Fibroblast of lung (primary cell): Measurements from ENCODE around the gene SON. TPM values are rescaled to one million over a fixed set of nuclear protein-coding genes. Genes with fewer than 3 reads are reported as not detected.

Experiments used
- DNase-seq, 2 donors: peaks; one replicate each; pipeline versions ENCODE4 v3.0.0 to v3.0.0-alpha.2; 2010; ENCODE audit warnings: low read depth in 2 of 2
- H2AFZ ChIP-seq: 2 replicates; pipeline ENCODE4 v1.5.1; 2012; ENCODE audit warnings: low read length, control low read depth, inconsistent platforms
- H3K27ac ChIP-seq: 2 replicates; pipeline ENCODE4 v1.5.1; 2011; ENCODE audit warnings: low read length, control low read depth; ENCODE audit not compliant: insufficient read depth
- H3K27me3 ChIP-seq: 2 replicates; pipeline ENCODE4 v1.5.1; 2011; ENCODE audit warnings: mild to moderate bottlenecking, low read length; ENCODE audit not compliant: control insufficient read depth, insufficient read depth
- H3K36me3 ChIP-seq: 2 replicates; pipeline ENCODE4 v1.5.1; 2011; ENCODE audit warnings: low read length; ENCODE audit not compliant: control insufficient read depth, insufficient read depth
- H3K4me1 ChIP-seq: 2 replicates; pipeline ENCODE4 v1.5.1; 2011; ENCODE audit warnings: low read length; ENCODE audit not compliant: control insufficient read depth, insufficient read depth; ENCODE audit errors: extremely low read depth
- H3K4me2 ChIP-seq: 2 replicates; pipeline ENCODE4 v1.5.1; 2011; ENCODE audit warnings: low read length, control low read depth; ENCODE audit not compliant: insufficient read depth; ENCODE audit errors: extremely low read depth
- H3K4me3 ChIP-seq, 4 experiments: fragments of 200-600 bp in 1 of 4; sonication (generic) in 1 of 4; replicated peaks in 1 of 4; 2 replicates each; pipeline ENCODE4 v1.5.1; 2011 to 2016; ENCODE audit warnings: low read length in 4 of 4, low read depth in 3 of 4, mild to moderate bottlenecking in 3 of 4, control low read depth in 2 of 4, inconsistent platforms in 1 of 4, mixed read lengths in 1 of 4; ENCODE audit not compliant: insufficient read depth in 1 of 4; ENCODE audit errors: control extremely low read depth in 1 of 4
- H3K79me2 ChIP-seq: 2 replicates; pipeline ENCODE4 v1.5.1; 2012; ENCODE audit warnings: mild to moderate bottlenecking, low read length, inconsistent platforms; ENCODE audit not compliant: control insufficient read depth, insufficient read depth
- H3K9ac ChIP-seq: 2 replicates; pipeline ENCODE4 v1.5.1; 2011; ENCODE audit warnings: mild to moderate bottlenecking, low read length, control low read depth; ENCODE audit not compliant: insufficient read depth
- H3K9me3 ChIP-seq: 2 replicates; pipeline ENCODE4 v1.5.1; 2012; ENCODE audit warnings: low read depth, low read length; ENCODE audit not compliant: control insufficient read depth, insufficient read depth
- H4K20me1 ChIP-seq: 2 replicates; pipeline ENCODE4 v1.5.1; 2011; ENCODE audit warnings: low read length; ENCODE audit not compliant: control insufficient read depth, insufficient read depth; ENCODE audit errors: extremely low read depth
- CTCF ChIP-seq, 2 donors: IDR thresholded peaks in 1 of 2; conservative IDR thresholded peaks in 1 of 2; 1 replicate in 1 of 2; 2 replicates in 1 of 2; pipeline ENCODE4 v1.5.1; 2011 to 2012; ENCODE audit warnings: low read length in 2 of 2, control low read depth in 1 of 2, inconsistent platforms in 1 of 2, low read depth in 1 of 2, mild to moderate bottlenecking in 1 of 2
- EZH2 ChIP-seq: IDR thresholded peaks from 2 replicates; pipeline ENCODE4 v1.5.1; 2012; ENCODE audit warnings: low read length, control low read depth, mild to moderate bottlenecking; ENCODE audit errors: missing control alignments
- polyA plus RNA-seq, 2 donors: library from polyadenylated mRNA; depleted of rRNA in 1 of 2; stranded (reverse) in 1 of 2; unstranded in 1 of 2; fragments of >200 nt; gene quantifications; 2 replicates each; pipeline ENCODE4 v1.2.1, GENCODE V29; 2011 to 2012; ENCODE audit warnings: missing spikeins in 1 of 2
- total RNA-seq: library from RNA; depleted of rRNA; stranded (reverse); fragments of >200 nt; gene quantifications from 2 replicates; pipeline ENCODE4 v1.2.1, GENCODE V29; 2014

The SON gene
- total and polyA plus RNA-seq, 2 donors (not counting 1 experiment from before 2014, with no cell fraction given), result 85.0 to 131 TPM

- Histone ChIP-seq H3K79me2 (peaks cover 65% of the 10 kb centered on the region), H3K9me3 (no peaks in the 10 kb centered on the region), H3K36me3 (peaks cover 13% of the 10 kb centered on the region), H3K4me1 (no peaks in the 10 kb centered on the region), H3K4me3 (no peak overlapping the region), H3K9ac (no peak overlapping the region), H2AFZ (no peak overlapping the region), H4K20me1 (peaks cover 3% of the 10 kb centered on the region), H3K27ac (no peak overlapping the region), H3K27me3 (no peaks in the 10 kb centered on the region), H3K4me2 (no peak overlapping the region)
- no peak for DNase-seq
- TF ChIP-seq CTCF (conservative IDR thresholded peaks at IDR 0.05 in 1 of 2, IDR thresholded peaks at IDR 0.05 in 1 of 2; ENCODE audit: low read depth in 1 of 2, low read length in 2 of 2), result no peak
- TF ChIP-seq EZH2, result no peak
Measured at GRCh38 chr21:33560965-33561364, 18.1 kb downstream of the SON start.

- Histone ChIP-seq H2AFZ (no peak overlapping the region), H3K27ac (no peak overlapping the region), H3K4me3 (no peak overlapping the region), H3K27me3 (no peaks in the 10 kb centered on the region), H4K20me1 (peaks cover 3% of the 10 kb centered on the region), H3K9ac (no peak overlapping the region), H3K79me2 (peaks cover 62% of the 10 kb centered on the region), H3K36me3 (peaks cover 11% of the 10 kb centered on the region), H3K4me2 (no peak overlapping the region), H3K4me1 (no peaks in the 10 kb centered on the region), H3K9me3 (no peaks in the 10 kb centered on the region)
- TF ChIP-seq EZH2 (no peak), CTCF (conservative IDR thresholded peaks at IDR 0.05 in 1 of 2, IDR thresholded peaks at IDR 0.05 in 1 of 2; ENCODE audit: low read depth in 1 of 2, low read length in 2 of 2) (no peak)
- DNase-seq, result peak in 1 of 2 donors; percentile 63
Measured at GRCh38 chr21:33561373-33561772, 18.5 kb downstream of the SON start.

- Histone ChIP-seq H3K27ac (no peak overlapping the region), H4K20me1 (peaks cover 3% of the 10 kb centered on the region), H3K4me3 (no peak overlapping the region), H3K4me2 (no peak overlapping the region), H3K9me3 (no peaks in the 10 kb centered on the region), H2AFZ (no peak overlapping the region), H3K4me1 (no peaks in the 10 kb centered on the region), H3K9ac (no peak overlapping the region), H3K27me3 (no peaks in the 10 kb centered on the region), H3K79me2 (peaks cover 53% of the 10 kb centered on the region), H3K36me3 (peaks cover 11% of the 10 kb centered on the region)
- no peak for DNase-seq
- no peak for TF ChIP-seq EZH2
- no peak for TF ChIP-seq CTCF (conservative IDR thresholded peaks at IDR 0.05 in 1 of 2, IDR thresholded peaks at IDR 0.05 in 1 of 2; ENCODE audit: low read depth in 1 of 2, low read length in 2 of 2)
Measured at GRCh38 chr21:33562389-33562788, 19.6 kb downstream of the SON start.
